HepG2 (cell line): ENCODE measurements around the gene NOP9. TPM values are rescaled to one million over a fixed set of nuclear protein-coding genes. Genes with fewer than 3 reads are reported as not detected.

Experiments
- EED ChIP-seq: sonication (generic); formaldehyde crosslinking; IDR thresholded peaks from 2 replicates; pipeline ENCODE4 v1.5.0; 2020; ENCODE audit warnings: mild to moderate bottlenecking, missing genetic modification reagents
- KDM3A ChIP-seq: IDR thresholded peaks from 2 replicates; pipeline ENCODE4 v1.6.1; 2018; ENCODE audit warnings: low read depth, missing compliant biosample characterization
- NR2F2 ChIP-seq: IDR thresholded peaks from 2 replicates; pipeline ENCODE4 v1.6.1; 2012; ENCODE audit warnings: low read depth, inconsistent platforms, borderline replicate concordance
- PCBP1 ChIP-seq: fragments of 200-400 bp; formaldehyde crosslinking; IDR thresholded peaks from 2 replicates; pipeline ENCODE4 v1.6.1; 2017; ENCODE audit warnings: mild to moderate bottlenecking, low read depth, low read length, borderline replicate concordance
- PRMT3 ChIP-seq: sonication (generic); formaldehyde crosslinking; IDR thresholded peaks from 2 replicates; pipeline ENCODE4 v1.8.1; 2022; ENCODE audit warnings: low read depth, mild to moderate bottlenecking, moderate library complexity, missing genetic modification reagents, borderline replicate concordance
- TFDP2 ChIP-seq: sonication (generic); formaldehyde crosslinking; IDR thresholded peaks from 2 replicates; pipeline ENCODE4 v1.4.0; 2020; ENCODE audit warnings: missing genetic modification reagents
- ZHX2 ChIP-seq, 2 experiments: sonication (generic) in 1 of 2; formaldehyde crosslinking in 1 of 2; IDR thresholded peaks; 2 replicates each; pipeline versions ENCODE4 v1.6.1 to v1.9.0; 2014 to 2022; ENCODE audit warnings: antibody characterized with exemption in 1 of 2, borderline replicate concordance in 1 of 2, inconsistent platforms in 1 of 2, low read depth in 1 of 2, missing genetic modification reagents in 1 of 2
- ZIK1 ChIP-seq: sonication (generic); formaldehyde crosslinking; IDR thresholded peaks from 2 replicates; pipeline ENCODE4 v1.5.0; 2020; ENCODE audit warnings: mild to moderate bottlenecking, low read depth, missing genetic modification reagents, borderline replicate concordance
- ZNF275 ChIP-seq: sonication (generic); formaldehyde crosslinking; IDR thresholded peaks from 2 replicates; pipeline ENCODE4 v1.8.0; 2022; ENCODE audit warnings: missing genetic modification reagents, mild to moderate bottlenecking, inconsistent platforms, borderline replicate concordance
- ZNF34 ChIP-seq: sonication (generic); formaldehyde crosslinking; IDR thresholded peaks from 2 replicates; pipeline ENCODE4 v1.4.0; 2020; ENCODE audit warnings: mild to moderate bottlenecking, missing genetic modification reagents, borderline replicate concordance
- ZNF607 ChIP-seq: sonication (generic); formaldehyde crosslinking; IDR thresholded peaks from 2 replicates; pipeline ENCODE4 v1.5.1; 2020; ENCODE audit warnings: missing genetic modification reagents, mild to moderate bottlenecking, borderline replicate concordance
- ZNF782 ChIP-seq: sonication (generic); formaldehyde crosslinking; IDR thresholded peaks from 2 replicates; pipeline ENCODE4 v1.4.0; 2020; ENCODE audit warnings: missing genetic modification reagents, mild to moderate bottlenecking, borderline replicate concordance
- ZSCAN21 ChIP-seq: sonication (generic); formaldehyde crosslinking; IDR thresholded peaks from 2 replicates; pipeline ENCODE4 v1.8.0; 2022; ENCODE audit warnings: mild to moderate bottlenecking, missing genetic modification reagents, moderate library complexity, borderline replicate concordance
- polyA plus RNA-seq, 8 experiments: library from polyadenylated mRNA; depleted of rRNA in 3 of 8; stranded (reverse) in 7 of 8; unstranded in 1 of 8; fragments of >200 nt; fragmentation: Illumina TruSeq in 4 of 8; extraction: Trizol in 4 of 8; gene quantifications; 2 replicates each; pipeline versions ENCODE4 v1.2.1 to v1.2.3, GENCODE V29; 2011 to 2016; ENCODE audit warnings: low read depth in 4 of 8, missing spikeins in 1 of 8, mixed read lengths in 1 of 8; ENCODE audit not compliant: insufficient read depth in 1 of 8
- total RNA-seq, 5 experiments: library from RNA; depleted of rRNA; stranded (reverse); fragments of >200 nt; fragmentation: Illumina TruSeq; extraction: Trizol; gene quantifications; 2 replicates each; pipeline ENCODE4 v1.2.3, GENCODE V29; 2016; ENCODE audit warnings: low read depth in 1 of 5
- TF ChIP-seq, protein P1 (sequence below): sonication (generic); formaldehyde crosslinking; IDR thresholded peaks from 2 replicates; pipeline ENCODE4 v1.4.0; 2020; ENCODE audit warnings: low read depth, mild to moderate bottlenecking, missing genetic modification reagents
- TF ChIP-seq, protein P2 (sequence below): sonication (generic); formaldehyde crosslinking; IDR thresholded peaks from 2 replicates; pipeline ENCODE4 v1.4.0; 2020; ENCODE audit warnings: missing genetic modification reagents, borderline replicate concordance

NOP9 gene
- total and polyA plus RNA-seq, 2 of the 13 experiments (the other 11 are each of a cell fraction or from before 2014, with no cell fraction given), result 24.5 to 61.6 TPM

- TF ChIP-seq ZHX2 (IDR thresholded peaks at IDR 0.05; ENCODE audit: low read depth), result no peak
- no peak for TF ChIP-seq ZHX2 (CRISPR knock-in tag; IDR thresholded peaks at IDR 0.05; ENCODE audit: borderline replicate concordance)
- no peak for TF ChIP-seq EED
- no peak for TF ChIP-seq ZSCAN21
- no peak for TF ChIP-seq ZNF275
- no peak; the same call in 1 of the 2 replicates for TF ChIP-seq TFDP2 (CRISPR knock-in tag)
- TF ChIP-seq ZNF607, result peak; percentile 41; the same call in 1 of the 2 replicates
- TF ChIP-seq, protein P1, sequence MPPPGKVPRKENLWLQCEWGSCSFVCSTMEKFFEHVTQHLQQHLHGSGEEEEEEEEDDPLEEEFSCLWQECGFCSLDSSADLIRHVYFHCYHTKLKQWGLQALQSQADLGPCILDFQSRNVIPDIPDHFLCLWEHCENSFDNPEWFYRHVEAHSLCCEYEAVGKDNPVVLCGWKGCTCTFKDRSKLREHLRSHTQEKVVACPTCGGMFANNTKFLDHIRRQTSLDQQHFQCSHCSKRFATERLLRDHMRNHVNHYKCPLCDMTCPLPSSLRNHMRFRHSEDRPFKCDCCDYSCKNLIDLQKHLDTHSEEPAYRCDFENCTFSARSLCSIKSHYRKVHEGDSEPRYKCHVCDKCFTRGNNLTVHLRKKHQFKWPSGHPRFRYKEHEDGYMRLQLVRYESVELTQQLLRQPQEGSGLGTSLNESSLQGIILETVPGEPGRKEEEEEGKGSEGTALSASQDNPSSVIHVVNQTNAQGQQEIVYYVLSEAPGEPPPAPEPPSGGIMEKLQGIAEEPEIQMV, result no peak
- TF ChIP-seq PCBP1, result no peak
- TF ChIP-seq ZIK1 (CRISPR knock-in tag), result no peak
- no peak for TF ChIP-seq PRMT3 (CRISPR knock-in tag)
- peak; percentile 55; the same call in 1 of the 2 replicates for TF ChIP-seq ZNF782 (CRISPR knock-in tag)
- no peak for TF ChIP-seq NR2F2
- TF ChIP-seq KDM3A (CRISPR knock-in tag), result 0 out of 2 replicates have a peak, but pooled peaks have one; percentile 49
- TF ChIP-seq, protein P2, sequence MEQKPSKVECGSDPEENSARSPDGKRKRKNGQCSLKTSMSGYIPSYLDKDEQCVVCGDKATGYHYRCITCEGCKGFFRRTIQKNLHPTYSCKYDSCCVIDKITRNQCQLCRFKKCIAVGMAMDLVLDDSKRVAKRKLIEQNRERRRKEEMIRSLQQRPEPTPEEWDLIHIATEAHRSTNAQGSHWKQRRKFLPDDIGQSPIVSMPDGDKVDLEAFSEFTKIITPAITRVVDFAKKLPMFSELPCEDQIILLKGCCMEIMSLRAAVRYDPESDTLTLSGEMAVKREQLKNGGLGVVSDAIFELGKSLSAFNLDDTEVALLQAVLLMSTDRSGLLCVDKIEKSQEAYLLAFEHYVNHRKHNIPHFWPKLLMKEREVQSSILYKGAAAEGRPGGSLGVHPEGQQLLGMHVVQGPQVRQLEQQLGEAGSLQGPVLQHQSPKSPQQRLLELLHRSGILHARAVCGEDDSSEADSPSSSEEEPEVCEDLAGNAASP (CRISPR knock-in tag), result peak; percentile 80
- no peak; the same call in 1 of the 2 replicates for TF ChIP-seq ZNF34 (CRISPR knock-in tag)
Measured at GRCh38 chr14:24296341-24297157, 3.1 kb upstream of the NOP9 start (continued).
